ENCODE measurements around the gene OR1F1. TPM values are rescaled to one million over a fixed set of nuclear protein-coding genes. Genes with fewer than 3 reads are reported as not detected.
"Not testable (repeated sequence)": the region's sequence is repeated elsewhere in the genome, so short reads cannot be mapped to it uniquely, and the experiment has no call there.

The OR1F1 gene
- total and polyA plus RNA-seq, 2 donors (not counting 1 experiment from before 2014, with no cell fraction given), result 0.23 TPM; not detected in 1

- no peak overlapping the region for H3K27ac ChIP-seq (ENCODE audit: insufficient read depth, low read length)
- no peak overlapping the region for H2AFZ ChIP-seq (ENCODE audit: low read length)
- no peak for DNase-seq (ENCODE audit: low read depth in 2 of 2)
- H3K9me3 ChIP-seq (ENCODE audit: control insufficient read depth, insufficient read depth, low read depth, low read length), result no peaks in the 10 kb centered on the region
- no peaks in the 10 kb centered on the region for H3K36me3 ChIP-seq (ENCODE audit: control insufficient read depth, insufficient read depth, low read length)
- no peaks in the 10 kb centered on the region for H3K79me2 ChIP-seq (ENCODE audit: control insufficient read depth, insufficient read depth, low read length)
- TF ChIP-seq CTCF (conservative IDR thresholded peaks at IDR 0.05 in 1 of 2, IDR thresholded peaks at IDR 0.05 in 1 of 2; ENCODE audit: low read depth in 1 of 2, low read length in 2 of 2) (no peak), EZH2 (IDR thresholded peaks at IDR 0.05; ENCODE audit: low read length, missing control alignments) (no peak)
- peaks cover 7% of the 10 kb centered on the region for H3K27me3 ChIP-seq (ENCODE audit: control insufficient read depth, insufficient read depth, low read length)
- peaks cover 4% of the 10 kb centered on the region for H3K4me1 ChIP-seq (ENCODE audit: control insufficient read depth, extremely low read depth, insufficient read depth, low read length)
- no peaks in the 10 kb centered on the region for H4K20me1 ChIP-seq (ENCODE audit: control insufficient read depth, extremely low read depth, insufficient read depth, low read length)
- H3K9ac ChIP-seq (ENCODE audit: insufficient read depth, low read length), result no peak overlapping the region
- no peak overlapping the region for H3K4me2 ChIP-seq (ENCODE audit: extremely low read depth, insufficient read depth, low read length)
- no peak overlapping the region for H3K4me3 ChIP-seq (replicated peaks in 1 of 4; ENCODE audit: control extremely low read depth in 1 of 4, insufficient read depth in 1 of 4, low read depth in 3 of 4, low read length in 4 of 4)
These were observed 8.4 kb upstream of the OR1F1 start for GRCh38 chr16:3179651-3180050.

GRCh38 chr16:3180445-3180878 lies 7.5 kb upstream of the OR1F1 start:
- H3K9me3 ChIP-seq (ENCODE audit: control insufficient read depth, insufficient read depth, low read depth, low read length), result no peaks in the 10 kb centered on the region
- no peaks in the 10 kb centered on the region for H3K36me3 ChIP-seq (ENCODE audit: control insufficient read depth, insufficient read depth, low read length)
- DNase-seq (ENCODE audit: low read depth in 2 of 2), result no peak
- H3K4me1 ChIP-seq (ENCODE audit: control insufficient read depth, extremely low read depth, insufficient read depth, low read length), result peaks cover 4% of the 10 kb centered on the region
- H2AFZ ChIP-seq (ENCODE audit: low read length), result no peak overlapping the region
- H3K4me2 ChIP-seq (ENCODE audit: extremely low read depth, insufficient read depth, low read length), result peak overlapping the region; percentile 13
- H4K20me1 ChIP-seq (ENCODE audit: control insufficient read depth, extremely low read depth, insufficient read depth, low read length), result no peaks in the 10 kb centered on the region
- H3K9ac ChIP-seq (ENCODE audit: insufficient read depth, low read length), result no peak overlapping the region
- no peak overlapping the region for H3K4me3 ChIP-seq (replicated peaks in 1 of 4; ENCODE audit: control extremely low read depth in 1 of 4, insufficient read depth in 1 of 4, low read depth in 3 of 4, low read length in 4 of 4)
- no peak overlapping the region for H3K27ac ChIP-seq (ENCODE audit: insufficient read depth, low read length)
- peaks cover 5% of the 10 kb centered on the region for H3K27me3 ChIP-seq (ENCODE audit: control insufficient read depth, insufficient read depth, low read length)
- no peaks in the 10 kb centered on the region for H3K79me2 ChIP-seq (ENCODE audit: control insufficient read depth, insufficient read depth, low read length)
- TF ChIP-seq EZH2 (IDR thresholded peaks at IDR 0.05; ENCODE audit: low read length, missing control alignments) (no peak), CTCF (conservative IDR thresholded peaks at IDR 0.05 in 1 of 2, IDR thresholded peaks at IDR 0.05 in 1 of 2; ENCODE audit: low read depth in 1 of 2, low read length in 2 of 2) (no peak)

- not testable (repeated sequence) for H3K9ac ChIP-seq (ENCODE audit: insufficient read depth, low read length); DNase-seq (ENCODE audit: low read depth in 2 of 2); H3K9me3 ChIP-seq (ENCODE audit: control insufficient read depth, insufficient read depth, low read depth, low read length); H3K27me3 ChIP-seq (ENCODE audit: control insufficient read depth, insufficient read depth, low read length); H3K79me2 ChIP-seq (ENCODE audit: control insufficient read depth, insufficient read depth, low read length); H3K4me1 ChIP-seq (ENCODE audit: control insufficient read depth, extremely low read depth, insufficient read depth, low read length); H2AFZ ChIP-seq (ENCODE audit: low read length); H3K4me2 ChIP-seq (ENCODE audit: extremely low read depth, insufficient read depth, low read length); H4K20me1 ChIP-seq (ENCODE audit: control insufficient read depth, extremely low read depth, insufficient read depth, low read length); H3K4me3 ChIP-seq (replicated peaks in 1 of 4; ENCODE audit: control extremely low read depth in 1 of 4, insufficient read depth in 1 of 4, low read depth in 3 of 4, low read length in 4 of 4); H3K27ac ChIP-seq (ENCODE audit: insufficient read depth, low read length); H3K36me3 ChIP-seq (ENCODE audit: control insufficient read depth, insufficient read depth, low read length)
These were observed 5.8 kb upstream of the OR1F1 start for GRCh38 chr16:3182293-3182607.

Data from fibroblast of lung (primary cell).